ENCODE data around the gene UFD1.

The UFD1 gene

DNA sequence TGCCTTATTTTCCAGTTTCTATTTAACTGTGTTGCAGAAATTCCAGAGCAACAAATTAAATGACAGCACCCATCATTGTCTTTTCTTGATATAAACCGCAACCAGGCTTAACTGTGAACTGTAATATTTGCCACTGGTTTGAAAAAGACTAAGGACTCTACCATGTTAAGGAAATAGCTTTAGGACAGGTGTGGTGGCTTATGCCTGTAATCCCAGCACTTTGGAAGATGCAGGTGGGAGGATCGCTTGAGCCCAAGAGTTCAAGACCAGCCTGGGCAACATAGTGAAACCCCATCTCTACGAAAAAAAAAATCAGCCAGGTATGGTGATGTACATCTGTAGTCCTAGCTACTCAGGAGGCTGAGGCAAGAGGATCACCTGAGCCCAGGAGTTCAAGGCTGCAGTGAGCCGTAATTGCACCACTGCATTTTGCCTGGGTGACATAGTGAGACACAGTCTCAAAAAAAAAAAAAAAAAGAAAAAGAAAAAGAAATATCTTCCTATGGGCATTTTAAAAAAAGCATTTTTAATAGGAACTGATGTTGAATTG lies 76.3 kb downstream of the UFD1 start:
- H3K27ac ChIP-seq: no peak overlapping the region
- DNase-seq (ENCODE audit: low spot score): no peak
- TF ChIP-seq, protein P1, sequence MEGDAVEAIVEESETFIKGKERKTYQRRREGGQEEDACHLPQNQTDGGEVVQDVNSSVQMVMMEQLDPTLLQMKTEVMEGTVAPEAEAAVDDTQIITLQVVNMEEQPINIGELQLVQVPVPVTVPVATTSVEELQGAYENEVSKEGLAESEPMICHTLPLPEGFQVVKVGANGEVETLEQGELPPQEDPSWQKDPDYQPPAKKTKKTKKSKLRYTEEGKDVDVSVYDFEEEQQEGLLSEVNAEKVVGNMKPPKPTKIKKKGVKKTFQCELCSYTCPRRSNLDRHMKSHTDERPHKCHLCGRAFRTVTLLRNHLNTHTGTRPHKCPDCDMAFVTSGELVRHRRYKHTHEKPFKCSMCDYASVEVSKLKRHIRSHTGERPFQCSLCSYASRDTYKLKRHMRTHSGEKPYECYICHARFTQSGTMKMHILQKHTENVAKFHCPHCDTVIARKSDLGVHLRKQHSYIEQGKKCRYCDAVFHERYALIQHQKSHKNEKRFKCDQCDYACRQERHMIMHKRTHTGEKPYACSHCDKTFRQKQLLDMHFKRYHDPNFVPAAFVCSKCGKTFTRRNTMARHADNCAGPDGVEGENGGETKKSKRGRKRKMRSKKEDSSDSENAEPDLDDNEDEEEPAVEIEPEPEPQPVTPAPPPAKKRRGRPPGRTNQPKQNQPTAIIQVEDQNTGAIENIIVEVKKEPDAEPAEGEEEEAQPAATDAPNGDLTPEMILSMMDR (IDR thresholded peaks at IDR 0.05): no peak
- no peak overlapping the region for H3K4me3 ChIP-seq

DNA sequence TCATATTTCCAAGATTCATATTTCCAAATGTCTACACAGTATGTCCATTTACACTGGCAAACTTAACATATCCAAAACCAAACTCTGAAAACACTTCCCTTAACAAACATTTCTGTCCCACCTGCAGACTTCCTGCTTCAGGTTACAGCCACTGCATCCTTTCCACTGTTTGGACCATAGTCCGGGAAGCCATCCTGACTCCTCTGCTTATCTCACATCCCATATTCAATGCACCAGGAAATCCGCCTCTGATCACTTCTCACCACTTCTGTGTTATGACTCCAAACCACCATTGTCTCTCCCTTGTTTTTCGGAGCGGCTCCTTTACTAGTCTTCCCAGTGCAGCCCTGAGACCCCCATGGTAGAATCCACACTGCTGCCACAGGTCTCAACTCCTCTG lies 77.5 kb downstream of the UFD1 start:
- TF ChIP-seq, protein P1 (IDR thresholded peaks at IDR 0.05): no peak
- DNase-seq (ENCODE audit: low spot score): no peak

GRCh38 chr22:19400881-19401280 lies 78.1 kb downstream of the UFD1 start:
- Histone ChIP-seq H3K27ac (no peak overlapping the region), H3K4me3 (no peak overlapping the region)
- TF ChIP-seq, protein P1 (IDR thresholded peaks at IDR 0.05): no peak
- no peak for DNase-seq (ENCODE audit: low spot score)

More for the DNA sequence above, 77.5 kb downstream of the UFD1 start:
- no peak overlapping the region for H3K27ac ChIP-seq
- no peak overlapping the region for H3K4me3 ChIP-seq
